Fibroblast of mammary gland (primary cell): Measurements from ENCODE around the gene KRTAP5-4.
"Not testable (repeated sequence)": the region's sequence is repeated elsewhere in the genome, so short reads cannot be mapped to it uniquely, and the experiment has no call there.

ENCODE experiments used
- DNase-seq: peaks from one replicate; pipeline ENCODE4 v3.0.0-alpha.2; 2010; ENCODE audit warnings: low read depth
- H3K4me3 ChIP-seq: 2 replicates; pipeline ENCODE4 v1.5.1; 2011; ENCODE audit warnings: low read depth, mild to moderate bottlenecking, low read length, moderate library complexity; ENCODE audit not compliant: control insufficient read depth
- TF ChIP-seq, protein P1 (sequence below): conservative IDR thresholded peaks from 2 replicates; pipeline ENCODE4 v1.5.1; 2011; ENCODE audit warnings: low read depth, low read length, inconsistent platforms; ENCODE audit not compliant: control insufficient read depth, insufficient read depth

Gene KRTAP5-4

DNA sequence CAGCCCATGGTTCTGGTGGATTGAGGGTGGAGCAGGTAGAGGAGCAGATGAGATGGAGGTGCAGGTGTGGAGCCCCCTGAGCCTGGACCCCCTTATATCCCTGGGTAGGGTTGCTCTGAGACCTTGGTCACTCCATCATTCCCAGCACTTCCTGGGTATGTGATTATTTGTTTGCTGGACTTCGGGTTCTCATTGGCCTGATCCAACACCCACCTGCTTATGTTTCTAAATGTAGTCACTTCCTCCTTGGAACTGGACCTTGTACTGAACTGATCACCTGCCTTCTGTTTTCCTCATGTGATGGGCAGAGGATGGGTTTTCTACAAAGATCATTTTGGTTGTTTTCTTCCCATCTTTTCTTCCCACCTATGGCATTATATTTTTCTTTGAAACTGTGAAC is at the start of gene KRTAP5-4:
KRTAP5-4 (minus strand) TSS at position 53 of the 400 bp plus-strand sequence; CDS start at position 8, 45 bp downstream.
- TF ChIP-seq, protein P1, sequence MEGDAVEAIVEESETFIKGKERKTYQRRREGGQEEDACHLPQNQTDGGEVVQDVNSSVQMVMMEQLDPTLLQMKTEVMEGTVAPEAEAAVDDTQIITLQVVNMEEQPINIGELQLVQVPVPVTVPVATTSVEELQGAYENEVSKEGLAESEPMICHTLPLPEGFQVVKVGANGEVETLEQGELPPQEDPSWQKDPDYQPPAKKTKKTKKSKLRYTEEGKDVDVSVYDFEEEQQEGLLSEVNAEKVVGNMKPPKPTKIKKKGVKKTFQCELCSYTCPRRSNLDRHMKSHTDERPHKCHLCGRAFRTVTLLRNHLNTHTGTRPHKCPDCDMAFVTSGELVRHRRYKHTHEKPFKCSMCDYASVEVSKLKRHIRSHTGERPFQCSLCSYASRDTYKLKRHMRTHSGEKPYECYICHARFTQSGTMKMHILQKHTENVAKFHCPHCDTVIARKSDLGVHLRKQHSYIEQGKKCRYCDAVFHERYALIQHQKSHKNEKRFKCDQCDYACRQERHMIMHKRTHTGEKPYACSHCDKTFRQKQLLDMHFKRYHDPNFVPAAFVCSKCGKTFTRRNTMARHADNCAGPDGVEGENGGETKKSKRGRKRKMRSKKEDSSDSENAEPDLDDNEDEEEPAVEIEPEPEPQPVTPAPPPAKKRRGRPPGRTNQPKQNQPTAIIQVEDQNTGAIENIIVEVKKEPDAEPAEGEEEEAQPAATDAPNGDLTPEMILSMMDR = no peak
- no peak for DNase-seq
- no peak within 1 kb of the TSS for H3K4me3 ChIP-seq

DNA sequence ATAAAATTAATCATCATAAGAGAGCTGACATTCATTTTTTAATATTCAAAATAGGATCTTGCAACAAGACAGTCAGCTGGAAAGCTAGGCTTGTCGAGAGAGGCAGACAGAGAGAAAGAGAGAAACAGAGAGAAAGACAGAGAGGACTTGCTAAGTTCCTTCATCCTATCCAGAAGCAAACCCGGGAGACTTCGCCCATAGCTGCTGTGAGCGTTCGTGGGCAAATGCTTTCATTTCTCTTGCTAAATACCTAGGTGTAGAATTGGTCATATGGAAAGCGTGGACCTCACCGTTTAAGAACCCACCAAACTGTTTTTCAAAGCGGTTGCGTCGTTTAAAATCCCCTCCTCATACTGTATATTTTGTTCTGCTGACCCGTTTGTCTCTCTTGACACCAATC is 49.7 kb upstream of the KRTAP5-4 start:
- TF ChIP-seq, protein P1 = no peak
- no peak for DNase-seq
- H3K4me3 ChIP-seq = no peak overlapping the region

- no peak overlapping the region for H3K4me3 ChIP-seq
- DNase-seq = no peak
- TF ChIP-seq, protein P1 = no peak
Observed at GRCh38 chr11:1670905-1671371, 49.0 kb upstream of the KRTAP5-4 start.

GRCh38 chr11:1670457-1670856 is 48.5 kb upstream of the KRTAP5-4 start:
- not testable (repeated sequence) for H3K4me3 ChIP-seq, DNase-seq

GRCh38 chr11:1669546-1670218 is 47.7 kb upstream of the KRTAP5-4 start:
- no peak for DNase-seq
- TF ChIP-seq, protein P1 = no peak
- no peak overlapping the region for H3K4me3 ChIP-seq

DNA sequence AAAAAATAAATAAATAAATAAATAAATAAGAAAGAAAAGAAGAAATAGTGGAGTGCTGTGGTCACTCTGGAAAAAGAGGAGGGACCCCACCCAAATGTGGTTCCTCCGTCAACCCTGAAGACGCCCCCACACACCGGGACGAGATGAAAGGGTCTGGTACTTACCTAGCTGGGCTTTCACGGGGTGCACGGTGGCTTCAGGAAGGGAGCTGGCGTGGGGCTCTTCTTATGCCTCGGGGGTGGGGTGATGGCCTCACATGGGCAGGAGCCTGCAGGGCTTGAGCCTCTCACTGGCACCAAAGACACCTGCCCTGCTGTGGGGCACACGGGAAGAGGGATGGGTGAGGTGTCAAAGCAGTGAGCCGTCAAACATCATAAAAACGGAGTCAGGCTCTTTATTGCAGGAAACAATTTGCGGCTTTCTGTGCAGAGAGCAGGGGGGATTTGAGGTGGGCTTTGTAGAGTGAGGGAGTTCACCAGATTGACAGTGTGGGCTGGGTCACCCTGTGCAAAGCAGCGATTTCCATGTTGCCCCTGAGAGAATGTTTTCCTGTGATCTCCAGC is 47.1 kb upstream of the KRTAP5-4 start:
- H3K4me3 ChIP-seq = no peak overlapping the region
- no peak for DNase-seq
- TF ChIP-seq, protein P1 = no peak

GRCh38 chr11:1667906-1668305 is 46.0 kb upstream of the KRTAP5-4 start:
- DNase-seq = no peak
- TF ChIP-seq, protein P1 = no peak
- no peak overlapping the region for H3K4me3 ChIP-seq
